Astrocyte (in vitro differentiated cells and primary cell): ENCODE data around the gene DCLK2.

ENCODE experiments used
- EZH2 ChIP-seq: IDR thresholded peaks from 2 replicates; pipeline ENCODE4 v1.6.1; 2012; ENCODE audit warnings: mild to moderate bottlenecking, low read length, inconsistent platforms; ENCODE audit not compliant: insufficient read depth
- TF ChIP-seq, protein P1 (sequence below): IDR thresholded peaks from 2 replicates; pipeline ENCODE4 v1.5.1; 2011; ENCODE audit warnings: low read depth, mild to moderate bottlenecking, inconsistent platforms, low read length, moderate library complexity; ENCODE audit not compliant: insufficient read depth

DNA sequence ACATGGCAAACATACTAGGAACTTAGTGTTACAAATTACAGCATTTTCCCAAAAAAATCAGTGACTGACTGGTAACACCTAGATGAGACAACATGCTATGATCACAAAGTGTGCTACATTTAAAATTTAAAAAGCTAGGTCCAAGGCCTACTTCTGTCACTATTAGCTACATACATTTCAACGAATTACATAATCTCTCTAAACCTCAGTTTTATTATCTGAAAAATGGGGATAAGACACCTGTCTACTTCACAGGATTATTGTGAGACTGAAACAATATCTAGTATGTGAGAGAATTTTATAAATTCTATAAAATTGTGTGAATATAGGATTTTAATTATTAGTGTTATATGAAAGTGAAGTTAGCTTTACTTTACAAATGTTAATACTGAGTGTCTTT is 228.5 kb downstream of the DCLK2 start:
- no peak for TF ChIP-seq EZH2
- TF ChIP-seq, protein P1, sequence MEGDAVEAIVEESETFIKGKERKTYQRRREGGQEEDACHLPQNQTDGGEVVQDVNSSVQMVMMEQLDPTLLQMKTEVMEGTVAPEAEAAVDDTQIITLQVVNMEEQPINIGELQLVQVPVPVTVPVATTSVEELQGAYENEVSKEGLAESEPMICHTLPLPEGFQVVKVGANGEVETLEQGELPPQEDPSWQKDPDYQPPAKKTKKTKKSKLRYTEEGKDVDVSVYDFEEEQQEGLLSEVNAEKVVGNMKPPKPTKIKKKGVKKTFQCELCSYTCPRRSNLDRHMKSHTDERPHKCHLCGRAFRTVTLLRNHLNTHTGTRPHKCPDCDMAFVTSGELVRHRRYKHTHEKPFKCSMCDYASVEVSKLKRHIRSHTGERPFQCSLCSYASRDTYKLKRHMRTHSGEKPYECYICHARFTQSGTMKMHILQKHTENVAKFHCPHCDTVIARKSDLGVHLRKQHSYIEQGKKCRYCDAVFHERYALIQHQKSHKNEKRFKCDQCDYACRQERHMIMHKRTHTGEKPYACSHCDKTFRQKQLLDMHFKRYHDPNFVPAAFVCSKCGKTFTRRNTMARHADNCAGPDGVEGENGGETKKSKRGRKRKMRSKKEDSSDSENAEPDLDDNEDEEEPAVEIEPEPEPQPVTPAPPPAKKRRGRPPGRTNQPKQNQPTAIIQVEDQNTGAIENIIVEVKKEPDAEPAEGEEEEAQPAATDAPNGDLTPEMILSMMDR: no peak
